ENCODE results near the gene UTP25. TPM values are rescaled to one million over a fixed set of nuclear protein-coding genes. Genes with fewer than 3 reads are reported as not detected.

UTP25 gene
- total RNA-seq, 4 donors from 2014 or later: 7.3 to 11.0 (median 7.8) TPM

GRCh38 chr1:209813902-209814301, 13.9 kb upstream of the UTP25 start:
- Histone ChIP-seq H3K9me3 (no peaks in the 10 kb centered on the region), H3K27ac (no peak overlapping the region), H3K36me3 (no peaks in the 10 kb centered on the region), H3K4me3 (replicated peaks in 1 of 3) (no peak overlapping the region), H3K27me3 (no peaks in the 10 kb centered on the region), H3K4me1 (peaks cover 0 to under 1% of the 10 kb centered on the region in 2 donors)
- no peak for DNase-seq
- intact Hi-C loops (cut with DNase I): no loop called here
- TF ChIP-seq POLR2A (IDR thresholded peaks at IDR 0.05) (no peak), CTCF (IDR thresholded peaks at IDR 0.05) (no peak)
- 85 to 94% methylated on average over 4 of the region's 4 CpGs for WGBS, 2 donors

GRCh38 chr1:209815490-209815889, 12.3 kb upstream of the UTP25 start:
- Histone ChIP-seq H3K27me3 (no peaks in the 10 kb centered on the region), H3K9me3 (no peaks in the 10 kb centered on the region), H3K4me1 (no peaks in the 10 kb centered on the region), H3K4me3 (replicated peaks in 1 of 3) (no peak overlapping the region), H3K36me3 (no peaks in the 10 kb centered on the region), H3K27ac (no peak overlapping the region)
- WGBS, 2 donors: 61 to 88% methylated on average over 3 of the region's 3 CpGs
- DNase-seq: no peak
- intact Hi-C loops (cut with DNase I): no loop called here
- TF ChIP-seq CTCF (IDR thresholded peaks at IDR 0.05) (no peak), POLR2A (IDR thresholded peaks at IDR 0.05) (no peak)

GRCh38 chr1:209815931-209816341, 11.8 kb upstream of the UTP25 start:
- DNase-seq: no peak
- Histone ChIP-seq H3K9me3 (no peaks in the 10 kb centered on the region), H3K27me3 (no peaks in the 10 kb centered on the region), H3K27ac (no peak overlapping the region), H3K4me3 (replicated peaks in 1 of 3) (no peak overlapping the region), H3K4me1 (no peaks in the 10 kb centered on the region), H3K36me3 (no peaks in the 10 kb centered on the region)
- 39 to 75% methylated on average over 3 to 6 of the region's 6 CpGs for WGBS, 2 donors
- TF ChIP-seq POLR2A (IDR thresholded peaks at IDR 0.05) (no peak), CTCF (IDR thresholded peaks at IDR 0.05) (no peak)
- intact Hi-C loops (cut with DNase I): no loop called here

GRCh38 chr1:209816923-209817322, 10.8 kb upstream of the UTP25 start:
- H3K9me3 ChIP-seq: no peaks in the 10 kb centered on the region
- no peak overlapping the region for H3K27ac ChIP-seq
- H3K36me3 ChIP-seq: no peaks in the 10 kb centered on the region
- intact Hi-C loops (cut with DNase I): no loop called here
- H3K27me3 ChIP-seq: no peaks in the 10 kb centered on the region
- no peak overlapping the region for H3K4me3 ChIP-seq (replicated peaks in 1 of 3)
- H3K4me1 ChIP-seq: no peaks in the 10 kb centered on the region
- no peak for TF ChIP-seq CTCF (IDR thresholded peaks at IDR 0.05)
- no peak for TF ChIP-seq POLR2A (IDR thresholded peaks at IDR 0.05)
- 69 to 78% methylated on average over 3 of the region's 3 CpGs for WGBS, 2 donors
- no peak for DNase-seq

GRCh38 chr1:209817691-209818090, 10.1 kb upstream of the UTP25 start:
- no peak for DNase-seq
- Histone ChIP-seq H3K27ac (no peak overlapping the region), H3K4me3 (replicated peaks in 1 of 3) (no peak overlapping the region), H3K9me3 (no peaks in the 10 kb centered on the region), H3K4me1 (peaks cover 0 to 6% of the 10 kb centered on the region in 2 donors), H3K27me3 (no peaks in the 10 kb centered on the region), H3K36me3 (no peaks in the 10 kb centered on the region)
- intact Hi-C loops (cut with DNase I): no loop called here
- TF ChIP-seq CTCF (IDR thresholded peaks at IDR 0.05) (no peak), POLR2A (IDR thresholded peaks at IDR 0.05) (no peak)
- 89% methylated on average over 1 of the region's 1 CpG for WGBS, 2 donors
